CD14-positive monocyte (primary cell): ENCODE measurements around the gene PLCB1. TPM values are rescaled to one million over a fixed set of nuclear protein-coding genes. Genes with fewer than 3 reads are reported as not detected.

Experiments used
- DNase-seq, 3 donors: peaks; one replicate each; pipeline ENCODE4 v3.0.0-alpha.2; 2011 to 2022
- H2AFZ ChIP-seq: 2 replicates; pipeline ENCODE4 v1.6.0; 2012; ENCODE audit warnings: mild to moderate bottlenecking, low read depth, low read length, inconsistent platforms; ENCODE audit not compliant: insufficient read depth, poor library complexity, severe bottlenecking
- H3K27ac ChIP-seq, 2 donors: 1 replicate in 1 of 2; 2 replicates in 1 of 2; pipeline ENCODE4 v1.5.1; 2012 to 2013; ENCODE audit warnings: low read length in 2 of 2, control low read depth in 1 of 2, inconsistent platforms in 1 of 2, low read depth in 1 of 2, mild to moderate bottlenecking in 1 of 2
- H3K27me3 ChIP-seq, 2 donors: one replicate each; pipeline versions ENCODE4 v1.6.0 to v1.6.1; 2011 to 2013; ENCODE audit warnings: low read length in 2 of 2; ENCODE audit not compliant: control insufficient read depth in 2 of 2, insufficient read depth in 2 of 2
- H3K36me3 ChIP-seq, 2 donors: replicated peaks in 1 of 2; 1 replicate in 1 of 2; 2 replicates in 1 of 2; pipeline versions ENCODE4 v1.5.1 to v1.6.1; 2012 to 2013; ENCODE audit warnings: low read length in 2 of 2, control low read depth in 1 of 2, inconsistent platforms in 1 of 2, mild to moderate bottlenecking in 1 of 2; ENCODE audit not compliant: insufficient read depth in 2 of 2, control insufficient read depth in 1 of 2
- H3K4me1 ChIP-seq, 2 donors: 1 replicate in 1 of 2; 2 replicates in 1 of 2; pipeline versions ENCODE4 v1.5.1 to v1.6.1; 2012 to 2013; ENCODE audit warnings: low read length in 2 of 2, control low read depth in 1 of 2, inconsistent platforms in 1 of 2, mild to moderate bottlenecking in 1 of 2, moderate library complexity in 1 of 2; ENCODE audit not compliant: insufficient read depth in 2 of 2, control insufficient read depth in 1 of 2
- H3K4me2 ChIP-seq: replicated peaks from 2 replicates; pipeline ENCODE3; 2012; ENCODE audit warnings: low read length, moderate library complexity, mild to moderate bottlenecking; ENCODE audit not compliant: poor library complexity, severe bottlenecking; ENCODE audit errors: extremely low read depth
- H3K4me3 ChIP-seq, 3 experiments: fragments of 200-600 bp in 1 of 3; sonication (generic) in 1 of 3; replicated peaks in 1 of 3; 1 replicate in 2 of 3; 2 replicates in 1 of 3; pipeline ENCODE4 v1.5.1; 2011 to 2013; ENCODE audit warnings: low read length in 3 of 3, mild to moderate bottlenecking in 3 of 3, control low read depth in 2 of 3, low read depth in 2 of 3, inconsistent platforms in 1 of 3, moderate library complexity in 1 of 3
- H3K79me2 ChIP-seq: 2 replicates; pipeline ENCODE4 v1.6.0; 2012; ENCODE audit warnings: mild to moderate bottlenecking, control low read depth, inconsistent platforms, low read length, moderate library complexity; ENCODE audit not compliant: insufficient read depth
- H3K9ac ChIP-seq: 2 replicates; pipeline ENCODE4 v1.6.0; 2017; ENCODE audit warnings: low read length, mild to moderate bottlenecking; ENCODE audit not compliant: insufficient read depth, poor library complexity, severe bottlenecking
- H3K9me3 ChIP-seq, 2 donors: replicated peaks in 1 of 2; 1 replicate in 1 of 2; 2 replicates in 1 of 2; pipeline versions ENCODE4 v1.5.1 to v1.6.1; 2012 to 2013; ENCODE audit warnings: low read length in 2 of 2, control low read depth in 1 of 2; ENCODE audit not compliant: control insufficient read depth in 1 of 2, insufficient read depth in 1 of 2
- H4K20me1 ChIP-seq: 2 replicates; pipeline ENCODE4 v1.6.0; 2012; ENCODE audit warnings: mild to moderate bottlenecking, low read length, control low read depth, moderate library complexity; ENCODE audit not compliant: insufficient read depth
- H3K27ac Mint-ChIP-seq, 7 donors: one replicate each; pipeline ENCODE4 v1.8.0; 2020; ENCODE audit warnings: mild to moderate bottlenecking in 7 of 7, mixed read lengths in 7 of 7, moderate library complexity in 6 of 7, inconsistent platforms in 2 of 7
- H3K27me3 Mint-ChIP-seq, 3 donors: one replicate each; pipeline ENCODE4 v1.8.0; 2021 to 2022; ENCODE audit warnings: low read depth in 3 of 3, mild to moderate bottlenecking in 3 of 3, mixed read lengths in 3 of 3, moderate library complexity in 3 of 3, inconsistent platforms in 1 of 3
- H3K36me3 Mint-ChIP-seq, 2 donors: one replicate each; pipeline ENCODE4 v1.8.0; 2020; ENCODE audit warnings: mixed read lengths in 2 of 2, inconsistent platforms in 1 of 2, mild to moderate bottlenecking in 1 of 2
- H3K4me1 Mint-ChIP-seq: one replicate; pipeline ENCODE4 v1.8.0; 2020; ENCODE audit warnings: mild to moderate bottlenecking, mixed read lengths
- H3K4me3 Mint-ChIP-seq, 2 donors: one replicate each; pipeline ENCODE4 v1.8.0; 2020; ENCODE audit warnings: mild to moderate bottlenecking in 2 of 2, mixed read lengths in 2 of 2, moderate library complexity in 1 of 2
- H3K9me3 Mint-ChIP-seq, 7 donors: one replicate each; pipeline ENCODE4 v1.8.0; 2020 to 2022; ENCODE audit warnings: mixed read lengths in 7 of 7, mild to moderate bottlenecking in 6 of 7, moderate library complexity in 6 of 7, inconsistent platforms in 2 of 7
- WGBS: methylation state at CpG from one replicate; pipeline ENCODE4 v1.1.5; 2013; ENCODE audit warnings: missing lambda C conversion rate; ENCODE audit not compliant: insufficient coverage; 5-methylcytosine and 5-hydroxymethylcytosine counted together
- intact Hi-C, 2 donors: fragments of 100-400 bp; cut with micrococcal nuclease; formaldehyde crosslinking; loops; one replicate each; pipeline versions ENCODE4 v1.15.0 to v1.15.1; 2023
- polyA plus RNA-seq, 3 donors: library from polyadenylated mRNA; depleted of rRNA in 1 of 3; unstranded in 2 of 3; stranded (reverse) in 1 of 3; fragments of 300-500 nt in 2 of 3; fragments of >200 nt in 1 of 3; fragmentation: Illumina TruSeq in 2 of 3; gene quantifications; 1 replicate in 2 of 3; 2 replicates in 1 of 3; pipeline ENCODE4 v1.2.3, GENCODE V29; 2012 to 2021
- TF ChIP-seq, protein P1 (sequence below): fragments of 200-600 bp; IDR thresholded peaks from one replicate; pipeline ENCODE4 v1.8.0; 2022; ENCODE audit warnings: antibody characterized with exemption, mild to moderate bottlenecking

The PLCB1 gene
- polyA plus RNA-seq, 3 donors: 8.6 to 16.4 (median 13.2) TPM

DNA sequence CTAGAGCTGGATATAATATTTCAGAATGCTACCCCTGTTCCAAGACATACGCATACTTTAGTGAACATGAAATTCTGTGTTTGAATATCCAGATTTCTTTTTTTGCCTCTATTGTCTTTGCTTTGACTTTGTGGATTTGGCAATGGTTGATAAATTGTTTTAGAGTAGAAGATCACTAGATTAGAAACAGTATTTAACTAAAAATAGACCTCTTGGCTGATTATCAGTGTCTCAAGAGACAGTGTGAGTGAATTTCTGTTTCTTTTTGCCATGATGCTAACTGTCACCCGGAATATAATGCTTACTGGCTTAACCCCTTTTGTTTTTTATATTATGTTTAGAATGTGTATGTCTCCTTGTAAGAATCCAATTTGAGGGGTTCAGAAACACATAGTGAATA is 102.5 kb downstream of the PLCB1 start:
- peaks cover 10% of the 10 kb centered on the region for H3K79me2 ChIP-seq
- DNase-seq: no peak
- no CpG with 5 or more reads among the region's 2 CpGs for WGBS
- H3K4me1 Mint-ChIP-seq: peaks cover 15% of the 10 kb centered on the region
- no peak overlapping the region for H3K4me3 ChIP-seq
- no peak overlapping the region for H3K4me2 ChIP-seq
- H3K36me3 Mint-ChIP-seq: peaks cover 1 to 2% of the 10 kb centered on the region in 2 donors
- H3K27ac Mint-ChIP-seq: no peak overlapping the region
- H3K4me3 Mint-ChIP-seq: no peak overlapping the region
- peaks cover 42% of the 10 kb centered on the region for H4K20me1 ChIP-seq
- no peak overlapping the region for H2AFZ ChIP-seq
- no peaks in the 10 kb centered on the region for H3K27me3 Mint-ChIP-seq
- H3K27ac ChIP-seq: no peak overlapping the region
- H3K36me3 ChIP-seq: no peaks in the 10 kb centered on the region
- H3K9ac ChIP-seq: no peak overlapping the region
- intact Hi-C loops: no loop called here
- H3K4me1 ChIP-seq: no peaks in the 10 kb centered on the region
- H3K9me3 Mint-ChIP-seq: peaks cover 0 to 2% (median 0%) of the 10 kb centered on the region in 7 donors
- H3K9me3 ChIP-seq: no peaks in the 10 kb centered on the region
- TF ChIP-seq, protein P1, sequence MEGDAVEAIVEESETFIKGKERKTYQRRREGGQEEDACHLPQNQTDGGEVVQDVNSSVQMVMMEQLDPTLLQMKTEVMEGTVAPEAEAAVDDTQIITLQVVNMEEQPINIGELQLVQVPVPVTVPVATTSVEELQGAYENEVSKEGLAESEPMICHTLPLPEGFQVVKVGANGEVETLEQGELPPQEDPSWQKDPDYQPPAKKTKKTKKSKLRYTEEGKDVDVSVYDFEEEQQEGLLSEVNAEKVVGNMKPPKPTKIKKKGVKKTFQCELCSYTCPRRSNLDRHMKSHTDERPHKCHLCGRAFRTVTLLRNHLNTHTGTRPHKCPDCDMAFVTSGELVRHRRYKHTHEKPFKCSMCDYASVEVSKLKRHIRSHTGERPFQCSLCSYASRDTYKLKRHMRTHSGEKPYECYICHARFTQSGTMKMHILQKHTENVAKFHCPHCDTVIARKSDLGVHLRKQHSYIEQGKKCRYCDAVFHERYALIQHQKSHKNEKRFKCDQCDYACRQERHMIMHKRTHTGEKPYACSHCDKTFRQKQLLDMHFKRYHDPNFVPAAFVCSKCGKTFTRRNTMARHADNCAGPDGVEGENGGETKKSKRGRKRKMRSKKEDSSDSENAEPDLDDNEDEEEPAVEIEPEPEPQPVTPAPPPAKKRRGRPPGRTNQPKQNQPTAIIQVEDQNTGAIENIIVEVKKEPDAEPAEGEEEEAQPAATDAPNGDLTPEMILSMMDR: no peak
- no peaks in the 10 kb centered on the region for H3K27me3 ChIP-seq

DNA sequence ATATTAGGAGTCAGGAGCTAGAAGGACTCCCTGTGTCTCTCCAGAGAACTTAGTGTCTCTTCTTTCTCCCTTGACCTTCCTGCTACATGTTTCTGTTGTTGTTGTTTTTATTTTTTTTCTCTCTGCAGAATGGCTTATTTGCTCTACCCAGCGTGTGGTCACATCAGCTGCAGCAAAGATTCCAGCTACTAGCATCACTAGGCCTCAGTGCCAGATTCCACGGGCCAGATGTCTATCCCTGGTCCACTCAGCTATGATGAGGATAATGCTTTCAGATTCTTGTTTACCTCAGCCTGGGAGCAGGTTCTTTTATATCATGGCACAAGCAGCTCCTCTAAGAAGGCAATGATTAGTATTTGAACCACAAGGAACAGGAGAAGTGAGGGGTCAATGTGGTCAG is 110.0 kb downstream of the PLCB1 start:
- Histone ChIP-seq H3K9me3 (no peaks in the 10 kb centered on the region), H3K27ac (no peak overlapping the region), H2AFZ (no peak overlapping the region), H3K4me3 (no peak overlapping the region), H3K4me1 (peaks cover 0 to 14% of the 10 kb centered on the region in 2 donors), H3K36me3 (no peaks in the 10 kb centered on the region), H3K27me3 (no peaks in the 10 kb centered on the region), H3K9ac (no peak overlapping the region), H4K20me1 (peaks cover 53% of the 10 kb centered on the region), H3K79me2 (no peaks in the 10 kb centered on the region), H3K4me2 (no peak overlapping the region)
- intact Hi-C loops: no loop called here
- H3K4me3 Mint-ChIP-seq: no peak overlapping the region
- peak overlapping the region in 1 of 7 donors; percentile 21 for H3K27ac Mint-ChIP-seq
- no CpG with 5 or more reads among the region's 2 CpGs for WGBS
- TF ChIP-seq, protein P1: no peak
- DNase-seq: no peak
- H3K27me3 Mint-ChIP-seq: no peaks in the 10 kb centered on the region
- H3K36me3 Mint-ChIP-seq: peaks cover 4 to 6% of the 10 kb centered on the region in 2 donors
- no peaks in the 10 kb centered on the region for H3K9me3 Mint-ChIP-seq
- peaks cover 36% of the 10 kb centered on the region for H3K4me1 Mint-ChIP-seq
